AG09309 (cell line): ENCODE measurements around the gene CEP83.
"Not testable (repeated sequence)": the region's sequence is repeated elsewhere in the genome, so short reads cannot be mapped to it uniquely, and the experiment has no call there.

Experiments
- DNase-seq: peaks from one replicate; pipeline ENCODE4 v3.0.0-alpha.2; 2010; ENCODE audit warnings: low read depth
- H3K4me3 ChIP-seq: 2 replicates; pipeline ENCODE4 v1.5.1; 2011; ENCODE audit warnings: mild to moderate bottlenecking, low read depth, low read length, moderate library complexity; ENCODE audit not compliant: control insufficient read depth
- CTCF ChIP-seq: IDR thresholded peaks from 2 replicates; pipeline ENCODE4 v1.5.1; 2011; ENCODE audit warnings: mild to moderate bottlenecking, low read depth, low read length, inconsistent platforms; ENCODE audit not compliant: insufficient read depth, control insufficient read depth; ENCODE audit errors: missing control alignments

The CEP83 gene

GRCh38 chr12:94427501-94428381, 31.9 kb downstream of the CEP83 start:
- DNase-seq, result peak; percentile 32
- no peak for TF ChIP-seq CTCF

GRCh38 chr12:94426049-94426448, 33.6 kb downstream of the CEP83 start:
- DNase-seq, result no peak
- no peak overlapping the region for H3K4me3 ChIP-seq
- TF ChIP-seq CTCF, result no peak

More at GRCh38 chr12:94427501-94428381, 31.9 kb downstream of the CEP83 start:
- no peak overlapping the region for H3K4me3 ChIP-seq

- H3K4me3 ChIP-seq, DNase-seq: not testable (repeated sequence)
These were observed 34.8 kb downstream of the CEP83 start for GRCh38 chr12:94424830-94425229.

GRCh38 chr12:94421868-94422740, 37.6 kb downstream of the CEP83 start:
- no peak for DNase-seq
- no peak overlapping the region for H3K4me3 ChIP-seq
- no peak for TF ChIP-seq CTCF

- TF ChIP-seq CTCF, result no peak
- H3K4me3 ChIP-seq, result no peak overlapping the region
These were observed 41.1 kb downstream of the CEP83 start for GRCh38 chr12:94418517-94418916.

GRCh38 chr12:94416613-94417012, 43.1 kb downstream of the CEP83 start:
- no peak for DNase-seq
- no peak for TF ChIP-seq CTCF
- no peak overlapping the region for H3K4me3 ChIP-seq

More at GRCh38 chr12:94418517-94418916, 41.1 kb downstream of the CEP83 start:
- DNase-seq, result no peak

GRCh38 chr12:94415066-94415465, 44.6 kb downstream of the CEP83 start:
- no peak overlapping the region for H3K4me3 ChIP-seq
- TF ChIP-seq CTCF, result no peak
- DNase-seq, result no peak
